ENCODE results near the gene KCNH1.
"Not testable (repeated sequence)": the region's sequence is repeated elsewhere in the genome, so short reads cannot be mapped to it uniquely, and the experiment has no call there.

DNA sequence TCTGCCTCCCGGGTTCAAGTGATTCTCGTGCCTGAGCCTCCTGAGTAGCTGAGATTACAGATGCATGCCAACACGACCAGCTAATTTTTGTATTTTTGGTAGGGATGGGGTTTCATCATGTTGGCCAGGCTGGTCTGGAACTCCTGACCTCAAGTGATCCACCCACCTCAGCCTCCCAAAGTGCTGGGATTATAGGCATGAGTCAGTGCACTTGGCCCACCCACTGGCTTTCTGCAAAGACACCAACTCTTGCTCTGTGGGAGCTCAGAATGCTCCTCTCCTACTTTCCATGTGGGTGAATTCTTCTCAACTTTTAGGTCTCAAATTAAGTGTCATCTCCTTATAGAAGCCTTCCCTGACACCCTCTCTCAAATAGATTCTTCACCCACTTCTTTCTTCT, 92.1 kb downstream of the KCNH1 start:
- TF ChIP-seq, protein P1, sequence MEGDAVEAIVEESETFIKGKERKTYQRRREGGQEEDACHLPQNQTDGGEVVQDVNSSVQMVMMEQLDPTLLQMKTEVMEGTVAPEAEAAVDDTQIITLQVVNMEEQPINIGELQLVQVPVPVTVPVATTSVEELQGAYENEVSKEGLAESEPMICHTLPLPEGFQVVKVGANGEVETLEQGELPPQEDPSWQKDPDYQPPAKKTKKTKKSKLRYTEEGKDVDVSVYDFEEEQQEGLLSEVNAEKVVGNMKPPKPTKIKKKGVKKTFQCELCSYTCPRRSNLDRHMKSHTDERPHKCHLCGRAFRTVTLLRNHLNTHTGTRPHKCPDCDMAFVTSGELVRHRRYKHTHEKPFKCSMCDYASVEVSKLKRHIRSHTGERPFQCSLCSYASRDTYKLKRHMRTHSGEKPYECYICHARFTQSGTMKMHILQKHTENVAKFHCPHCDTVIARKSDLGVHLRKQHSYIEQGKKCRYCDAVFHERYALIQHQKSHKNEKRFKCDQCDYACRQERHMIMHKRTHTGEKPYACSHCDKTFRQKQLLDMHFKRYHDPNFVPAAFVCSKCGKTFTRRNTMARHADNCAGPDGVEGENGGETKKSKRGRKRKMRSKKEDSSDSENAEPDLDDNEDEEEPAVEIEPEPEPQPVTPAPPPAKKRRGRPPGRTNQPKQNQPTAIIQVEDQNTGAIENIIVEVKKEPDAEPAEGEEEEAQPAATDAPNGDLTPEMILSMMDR (IDR thresholded peaks at IDR 0.05): not testable (repeated sequence)
- not testable (repeated sequence) for TF ChIP-seq POLR2A (IDR thresholded peaks at IDR 0.05)

All from testis (tissue), 2 donors.